ENCODE data around the gene CAVIN2. TPM values are rescaled to one million over a fixed set of nuclear protein-coding genes. Genes with fewer than 3 reads are reported as not detected.

CAVIN2 gene
- total and polyA plus RNA-seq, 2 experiments from 2014 or later, result 2.0 to 4.8 TPM

DNA sequence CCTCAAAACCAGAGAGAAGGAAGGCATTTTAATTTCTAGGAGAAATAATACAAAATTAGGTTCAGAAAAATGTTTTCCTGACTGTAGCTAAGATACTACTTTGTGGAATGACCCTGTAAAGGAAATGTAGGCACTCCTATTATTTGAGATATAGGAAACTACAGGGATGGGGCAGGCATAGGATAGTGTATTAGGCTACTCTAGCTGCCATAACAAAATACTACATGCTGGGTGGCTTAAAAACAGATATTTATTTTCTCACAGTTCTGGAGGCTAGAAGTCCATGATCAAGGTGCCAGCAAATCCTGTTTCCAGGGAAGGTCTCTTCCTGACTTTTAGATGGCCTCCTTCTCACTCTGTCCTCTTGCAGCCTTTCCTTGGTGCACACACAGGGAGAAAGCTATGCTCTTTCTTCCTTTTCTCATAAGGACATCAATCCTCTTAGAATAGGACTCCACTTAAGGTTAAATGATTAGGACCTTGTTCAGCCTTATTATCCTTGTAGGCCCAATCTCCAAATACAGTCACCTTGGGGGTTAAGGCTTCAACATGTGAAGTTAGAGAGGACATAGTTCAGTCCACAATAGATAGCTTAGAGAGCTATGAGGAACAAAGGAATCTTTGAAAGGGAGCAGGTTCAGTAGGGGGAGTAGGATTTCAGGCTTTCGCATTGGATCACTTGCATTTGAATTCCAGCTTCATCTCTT, 14.0 kb upstream of the CAVIN2 start:
- Histone ChIP-seq H4K20me1 (ENCODE audit: insufficient read depth, poor library complexity, severe bottlenecking) (no peaks in the 10 kb centered on the region), H3K79me2 (no peaks in the 10 kb centered on the region), H3K9me3 (ENCODE audit: low read depth) (no peaks in the 10 kb centered on the region), H3K36me3 (replicated peaks; ENCODE audit: insufficient read depth, low read depth) (no peaks in the 10 kb centered on the region), H3K9me2 (replicated peaks; ENCODE audit: insufficient read depth) (no peaks in the 10 kb centered on the region), H3K4me1 (ENCODE audit: insufficient read depth) (peaks cover 14% of the 10 kb centered on the region), H3K27ac (no peak overlapping the region), H3K4me2 (no peak overlapping the region), H2AFZ (no peak overlapping the region), H3K27me3 (no peaks in the 10 kb centered on the region), H3K4me3 (no peak overlapping the region)
- no peak for DNase-seq (ENCODE audit: low spot score)
- WGBS (ENCODE audit: low lambda C conversion rate, missing lambda C conversion rate), result 76% methylated on average over 1 of the region's 1 CpG
- TF ChIP-seq EZH2phosphoT487 (IDR thresholded peaks at IDR 0.05; ENCODE audit: low read depth, severe bottlenecking, unreplicated experiment) (no peak), EZH2 (IDR thresholded peaks at IDR 0.05; ENCODE audit: borderline replicate concordance) (no peak), CTCF (IDR thresholded peaks at IDR 0.05; ENCODE audit: poor library complexity) (no peak)

DNA sequence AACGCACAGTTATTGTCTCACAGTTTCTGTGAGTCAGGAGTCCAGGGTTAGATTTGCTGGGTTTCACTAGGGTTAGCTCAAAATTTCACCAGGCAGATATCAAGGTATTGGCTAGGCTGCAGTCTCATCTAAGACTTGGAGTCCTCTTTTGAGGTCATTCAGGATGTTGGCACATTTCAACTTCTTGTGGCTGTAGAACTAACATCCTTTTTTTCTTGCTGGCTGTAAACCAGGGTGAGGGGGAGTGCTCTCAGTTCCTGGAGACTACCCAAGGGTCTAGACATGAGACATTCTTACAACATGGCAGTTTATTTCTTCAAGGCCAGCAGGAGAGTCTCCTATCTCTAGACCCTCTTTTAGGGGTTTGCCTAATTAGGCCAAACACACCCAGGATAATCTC, 12.8 kb upstream of the CAVIN2 start:
- no peak for DNase-seq (ENCODE audit: low spot score)
- H3K27me3 ChIP-seq, result no peaks in the 10 kb centered on the region
- TF ChIP-seq EZH2phosphoT487 (IDR thresholded peaks at IDR 0.05; ENCODE audit: low read depth, severe bottlenecking, unreplicated experiment), result no peak
- no peak for TF ChIP-seq CTCF (IDR thresholded peaks at IDR 0.05; ENCODE audit: poor library complexity)
- no peak for TF ChIP-seq EZH2 (IDR thresholded peaks at IDR 0.05; ENCODE audit: borderline replicate concordance)
- 100% methylated on average over 1 of the region's 1 CpG for WGBS (ENCODE audit: low lambda C conversion rate, missing lambda C conversion rate)
- no peaks in the 10 kb centered on the region for H3K9me3 ChIP-seq (ENCODE audit: low read depth)
- no peak overlapping the region for H3K27ac ChIP-seq
- no peak overlapping the region for H3K4me2 ChIP-seq
- H4K20me1 ChIP-seq (ENCODE audit: insufficient read depth, poor library complexity, severe bottlenecking), result no peaks in the 10 kb centered on the region
- H2AFZ ChIP-seq, result no peak overlapping the region
- no peak overlapping the region for H3K4me3 ChIP-seq
- H3K36me3 ChIP-seq (replicated peaks; ENCODE audit: insufficient read depth, low read depth), result no peaks in the 10 kb centered on the region
- peaks cover 12% of the 10 kb centered on the region for H3K4me1 ChIP-seq (ENCODE audit: insufficient read depth)
- no peaks in the 10 kb centered on the region for H3K9me2 ChIP-seq (replicated peaks; ENCODE audit: insufficient read depth)
- H3K79me2 ChIP-seq, result no peaks in the 10 kb centered on the region

GRCh38 chr2:191857886-191858285, 11.0 kb upstream of the CAVIN2 start:
- H3K9me2 ChIP-seq (replicated peaks; ENCODE audit: insufficient read depth), result no peaks in the 10 kb centered on the region
- WGBS (ENCODE audit: low lambda C conversion rate, missing lambda C conversion rate), result 82% methylated on average over 3 of the region's 3 CpGs
- H3K4me2 ChIP-seq, result no peak overlapping the region
- no peak overlapping the region for H2AFZ ChIP-seq
- H3K36me3 ChIP-seq (replicated peaks; ENCODE audit: insufficient read depth, low read depth), result no peaks in the 10 kb centered on the region
- no peak for DNase-seq (ENCODE audit: low spot score)
- H3K27ac ChIP-seq, result no peak overlapping the region
- no peak overlapping the region for H3K4me3 ChIP-seq
- H4K20me1 ChIP-seq (ENCODE audit: insufficient read depth, poor library complexity, severe bottlenecking), result no peaks in the 10 kb centered on the region
- H3K4me1 ChIP-seq (ENCODE audit: insufficient read depth), result no peaks in the 10 kb centered on the region
- H3K79me2 ChIP-seq, result no peaks in the 10 kb centered on the region
- TF ChIP-seq EZH2 (IDR thresholded peaks at IDR 0.05; ENCODE audit: borderline replicate concordance) (no peak), CTCF (IDR thresholded peaks at IDR 0.05; ENCODE audit: poor library complexity) (no peak), EZH2phosphoT487 (IDR thresholded peaks at IDR 0.05; ENCODE audit: low read depth, severe bottlenecking, unreplicated experiment) (no peak)
- H3K27me3 ChIP-seq, result no peaks in the 10 kb centered on the region
- no peaks in the 10 kb centered on the region for H3K9me3 ChIP-seq (ENCODE audit: low read depth)
